OCI-LY1 (cell line): ENCODE data around the gene ANKIB1.
"Not testable (repeated sequence)": the region's sequence is repeated elsewhere in the genome, so short reads cannot be mapped to it uniquely, and the experiment has no call there.

Experiments
- H2AFZ ChIP-seq: fragments of 200-600 bp; sonication (generic), shearing (Covaris generic); 2 replicates; pipeline ENCODE4 v1.6.0; 2014; ENCODE audit warnings: antibody characterized with exemption, mild to moderate bottlenecking, low read length
- H3F3A ChIP-seq: fragments of 200-600 bp; sonication (generic), shearing (Covaris generic); 2 replicates; pipeline ENCODE4 v1.6.0; 2014; ENCODE audit warnings: mild to moderate bottlenecking, antibody characterized with exemption, low read length, moderate library complexity; ENCODE audit not compliant: insufficient read depth
- H3K27ac ChIP-seq: fragments of 200-600 bp; sonication (generic); 2 replicates; pipeline ENCODE4 v1.5.1; 2014; ENCODE audit warnings: low read length, mixed run types, mild to moderate bottlenecking, low read depth; ENCODE audit not compliant: poor library complexity, severe bottlenecking
- H3K27me3 ChIP-seq: fragments of 200-600 bp; sonication (generic); 2 replicates; pipeline ENCODE4 v1.6.0; 2014; ENCODE audit warnings: antibody characterized with exemption, mild to moderate bottlenecking, low read length, moderate library complexity; ENCODE audit not compliant: insufficient read depth
- H3K36me3 ChIP-seq: fragments of 200-600 bp; sonication (generic); 2 replicates; pipeline ENCODE4 v1.6.1; 2014; ENCODE audit warnings: mild to moderate bottlenecking, antibody characterized with exemption, low read length, moderate library complexity, mixed read lengths; ENCODE audit not compliant: insufficient read depth
- H3K4me1 ChIP-seq: fragments of 200-600 bp; sonication (generic); 2 replicates; pipeline ENCODE4 v1.5.1; 2014; ENCODE audit warnings: mild to moderate bottlenecking, low read length, moderate library complexity; ENCODE audit not compliant: insufficient read depth, severe bottlenecking
- H3K4me2 ChIP-seq: fragments of 200-600 bp; sonication (generic), shearing (Covaris generic); 2 replicates; pipeline ENCODE4 v1.6.1; 2014; ENCODE audit warnings: low read length
- H3K4me3 ChIP-seq: fragments of 200-600 bp; sonication (generic); 2 replicates; pipeline ENCODE4 v1.5.1; 2014; ENCODE audit warnings: low read length, low read depth, mild to moderate bottlenecking, mixed read lengths; ENCODE audit not compliant: poor library complexity, severe bottlenecking
- H3K79me2 ChIP-seq: fragments of 200-600 bp; shearing (Covaris generic); 2 replicates; pipeline ENCODE4 v1.6.1; 2016; ENCODE audit warnings: mixed run types, low read length, mixed read lengths; ENCODE audit not compliant: insufficient read depth
- H3K9ac ChIP-seq: fragments of 200-600 bp; sonication (generic), shearing (Covaris generic); 2 replicates; pipeline ENCODE4 v1.6.1; 2014; ENCODE audit warnings: mild to moderate bottlenecking, low read length, mixed read lengths
- H3K9me2 ChIP-seq: fragments of 200-600 bp; sonication (generic), shearing (Covaris generic); 2 replicates; pipeline ENCODE4 v1.6.1; 2014; ENCODE audit warnings: low read depth, mild to moderate bottlenecking, low read length, mixed read lengths
- H3K9me3 ChIP-seq: fragments of 200-600 bp; shearing (Covaris generic); 2 replicates; pipeline ENCODE4 v1.6.1; 2014; ENCODE audit warnings: low read length, mixed read lengths
- H4K20me1 ChIP-seq: fragments of 200-600 bp; sonication (generic), shearing (Covaris generic); 2 replicates; pipeline ENCODE4 v1.6.0; 2016; ENCODE audit warnings: mild to moderate bottlenecking, low read length; ENCODE audit not compliant: insufficient read depth
- EZH2 ChIP-seq: fragments of 200-600 bp; sonication (generic), shearing (Covaris generic); IDR thresholded peaks from 2 replicates; pipeline ENCODE4 v1.8.0; 2017; ENCODE audit warnings: borderline replicate concordance, mixed run types, mild to moderate bottlenecking, antibody characterized with exemption, low read length, moderate library complexity, mixed read lengths
- TF ChIP-seq, protein P1 (sequence below): fragments of 200-600 bp; sonication (generic), shearing (Covaris generic); IDR thresholded peaks from 2 replicates; pipeline ENCODE4 v1.5.1; 2017; ENCODE audit warnings: mild to moderate bottlenecking, antibody characterized with exemption, low read length, moderate library complexity, mixed read lengths

Gene ANKIB1

DNA sequence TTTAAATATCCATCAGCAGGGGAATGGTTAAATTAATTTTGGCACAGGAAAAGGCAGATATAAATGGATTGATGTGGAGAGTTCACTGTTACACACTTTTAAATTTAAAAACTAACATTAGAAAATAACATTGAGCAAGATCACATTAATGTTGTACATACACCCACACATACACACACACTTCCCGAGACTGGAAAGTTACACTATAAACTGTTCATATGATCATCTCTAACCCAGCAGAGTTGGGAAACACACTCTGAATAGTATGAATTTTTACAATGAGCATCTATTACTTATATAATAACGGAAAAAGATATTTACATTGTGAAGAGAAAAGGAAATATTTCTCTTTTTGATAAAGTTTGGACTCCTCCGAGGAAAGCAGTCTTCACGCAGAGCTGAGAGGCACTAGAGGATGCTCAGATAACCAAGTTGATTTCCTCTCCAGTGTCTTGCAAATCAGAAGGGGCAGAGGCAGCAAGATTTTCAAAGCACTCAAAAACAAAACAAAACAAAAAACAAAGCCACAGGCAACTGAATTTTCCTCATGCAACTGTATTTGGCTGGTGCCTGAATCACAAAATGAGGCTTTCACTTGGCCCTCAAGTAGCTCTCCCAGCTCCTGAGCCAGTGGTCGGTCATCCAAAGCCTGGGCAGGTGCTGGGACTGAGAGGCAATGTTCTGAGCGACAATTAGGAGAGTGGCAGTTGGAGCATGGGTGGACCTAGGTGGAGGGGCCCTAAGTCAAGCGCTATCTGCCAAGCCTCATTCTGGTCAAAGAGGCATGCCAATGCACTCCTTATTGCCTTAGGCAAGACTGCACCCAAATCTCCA lies 191.1 kb downstream of the ANKIB1 start:
- Histone ChIP-seq H3K4me1 (no peaks in the 10 kb centered on the region), H4K20me1 (no peaks in the 10 kb centered on the region), H3K36me3 (no peaks in the 10 kb centered on the region), H3K27me3 (no peaks in the 10 kb centered on the region; the same call in 1 of the 2 replicates), H2AFZ (no peak overlapping the region), H3K79me2 (no peaks in the 10 kb centered on the region), H3F3A (no peaks in the 10 kb centered on the region), H3K9me3 (no peaks in the 10 kb centered on the region), H3K9ac (no peak overlapping the region), H3K27ac (no peak overlapping the region), H3K9me2 (no peaks in the 10 kb centered on the region), H3K4me2 (no peak overlapping the region), H3K4me3 (no peak overlapping the region)
- TF ChIP-seq EZH2 = no peak
- TF ChIP-seq, protein P1, sequence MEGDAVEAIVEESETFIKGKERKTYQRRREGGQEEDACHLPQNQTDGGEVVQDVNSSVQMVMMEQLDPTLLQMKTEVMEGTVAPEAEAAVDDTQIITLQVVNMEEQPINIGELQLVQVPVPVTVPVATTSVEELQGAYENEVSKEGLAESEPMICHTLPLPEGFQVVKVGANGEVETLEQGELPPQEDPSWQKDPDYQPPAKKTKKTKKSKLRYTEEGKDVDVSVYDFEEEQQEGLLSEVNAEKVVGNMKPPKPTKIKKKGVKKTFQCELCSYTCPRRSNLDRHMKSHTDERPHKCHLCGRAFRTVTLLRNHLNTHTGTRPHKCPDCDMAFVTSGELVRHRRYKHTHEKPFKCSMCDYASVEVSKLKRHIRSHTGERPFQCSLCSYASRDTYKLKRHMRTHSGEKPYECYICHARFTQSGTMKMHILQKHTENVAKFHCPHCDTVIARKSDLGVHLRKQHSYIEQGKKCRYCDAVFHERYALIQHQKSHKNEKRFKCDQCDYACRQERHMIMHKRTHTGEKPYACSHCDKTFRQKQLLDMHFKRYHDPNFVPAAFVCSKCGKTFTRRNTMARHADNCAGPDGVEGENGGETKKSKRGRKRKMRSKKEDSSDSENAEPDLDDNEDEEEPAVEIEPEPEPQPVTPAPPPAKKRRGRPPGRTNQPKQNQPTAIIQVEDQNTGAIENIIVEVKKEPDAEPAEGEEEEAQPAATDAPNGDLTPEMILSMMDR = no peak

DNA sequence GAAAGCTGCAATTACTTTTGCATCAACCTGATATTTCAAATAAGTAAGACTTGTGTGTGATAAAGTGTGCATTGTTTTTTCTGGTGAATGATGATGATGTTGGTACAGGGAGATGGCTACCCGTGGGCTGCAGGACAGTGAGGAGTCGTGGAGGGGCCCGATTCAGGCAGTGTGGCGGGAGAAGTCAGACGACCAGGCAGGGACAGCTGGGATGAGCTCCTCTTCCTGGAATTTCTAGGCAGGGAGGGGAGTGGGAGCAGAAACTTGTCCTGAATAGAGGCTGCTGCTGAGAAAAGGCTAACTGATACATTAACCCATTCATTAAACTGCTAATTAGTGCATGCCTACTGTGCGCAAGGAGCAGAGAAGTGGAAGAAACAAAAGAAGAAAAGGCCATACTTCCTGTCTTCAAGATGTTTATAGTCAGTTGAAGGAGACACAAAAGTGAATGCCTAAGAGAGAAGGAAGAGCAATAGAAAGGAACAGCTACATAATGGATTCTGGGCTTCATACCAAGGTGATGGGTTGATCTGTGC lies 192.2 kb downstream of the ANKIB1 start:
- no peaks in the 10 kb centered on the region for H3K9me2 ChIP-seq
- no peak for TF ChIP-seq EZH2
- TF ChIP-seq, protein P1 = no peak
- 0 out of 2 replicates have a peak, but pooled peaks cover 4% of the 10 kb centered on the region for H3K9me3 ChIP-seq
- no peak overlapping the region for H3K27ac ChIP-seq
- no peaks in the 10 kb centered on the region; the same call in 1 of the 2 replicates for H3K27me3 ChIP-seq
- no peaks in the 10 kb centered on the region for H3F3A ChIP-seq
- H2AFZ ChIP-seq = no peak overlapping the region
- H3K9ac ChIP-seq = no peak overlapping the region
- H3K36me3 ChIP-seq = no peaks in the 10 kb centered on the region
- no peak overlapping the region for H3K4me3 ChIP-seq
- no peaks in the 10 kb centered on the region for H4K20me1 ChIP-seq
- no peak overlapping the region for H3K4me2 ChIP-seq
- no peaks in the 10 kb centered on the region for H3K79me2 ChIP-seq
- no peaks in the 10 kb centered on the region for H3K4me1 ChIP-seq

GRCh38 chr7:92442720-92443119 lies 196.9 kb downstream of the ANKIB1 start:
- not testable (repeated sequence) for H3K27ac ChIP-seq, H3F3A ChIP-seq, H3K9me3 ChIP-seq, H3K36me3 ChIP-seq, H3K79me2 ChIP-seq, H3K9ac ChIP-seq, H3K9me2 ChIP-seq, H3K4me2 ChIP-seq, H3K4me3 ChIP-seq, H4K20me1 ChIP-seq, H3K4me1 ChIP-seq, H2AFZ ChIP-seq, H3K27me3 ChIP-seq
